HG03066 (cell line): Measurements from ENCODE around the gene SMIM7.

ENCODE experiments used
- ATAC-seq: cut with Tn5 transposase; IDR thresholded peaks from one replicate; pipeline ENCODE4 v1.9.1; 2021; ENCODE audit warnings: low read depth; ENCODE audit not compliant: unreplicated experiment

SMIM7 gene

GRCh38 chr19:16623576-16623975, 36.4 kb downstream of the SMIM7 start:
- ATAC-seq, result no peak

- no peak for ATAC-seq
These were observed 36.9 kb downstream of the SMIM7 start for GRCh38 chr19:16623066-16623465.

GRCh38 chr19:16621165-16621800, 38.7 kb downstream of the SMIM7 start:
- ATAC-seq, result no peak

- no peak for ATAC-seq
These were observed 39.4 kb downstream of the SMIM7 start for GRCh38 chr19:16620584-16620983.

- no peak for ATAC-seq
These were observed 39.9 kb downstream of the SMIM7 start for GRCh38 chr19:16620018-16620417.

- ATAC-seq, result no peak
These were observed 40.5 kb downstream of the SMIM7 start for GRCh38 chr19:16619457-16619856.

- no peak for ATAC-seq
These were observed 41.7 kb downstream of the SMIM7 start for GRCh38 chr19:16618248-16618647.

GRCh38 chr19:16615808-16616207, 44.1 kb downstream of the SMIM7 start:
- no peak for ATAC-seq

GRCh38 chr19:16614941-16615340, 45.0 kb downstream of the SMIM7 start:
- ATAC-seq, result no peak

GRCh38 chr19:16613841-16614240, 46.1 kb downstream of the SMIM7 start:
- ATAC-seq, result no peak

GRCh38 chr19:16612636-16613035, 47.3 kb downstream of the SMIM7 start:
- ATAC-seq, result no peak

- no peak for ATAC-seq
These were observed 48.8 kb downstream of the SMIM7 start for GRCh38 chr19:16611121-16611520.

- no peak for ATAC-seq
These were observed 50.3 kb downstream of the SMIM7 start for GRCh38 chr19:16609511-16610200.

GRCh38 chr19:16608290-16608739, 51.6 kb downstream of the SMIM7 start:
- ATAC-seq, result no peak

GRCh38 chr19:16607819-16608218, 52.1 kb downstream of the SMIM7 start:
- no peak for ATAC-seq

GRCh38 chr19:16605553-16605994, 54.4 kb downstream of the SMIM7 start:
- ATAC-seq, result no peak

- no peak for ATAC-seq
These were observed 54.8 kb downstream of the SMIM7 start for GRCh38 chr19:16605115-16605514.

GRCh38 chr19:16604615-16605014, 55.3 kb downstream of the SMIM7 start:
- no peak for ATAC-seq

GRCh38 chr19:16603090-16603489, 56.9 kb downstream of the SMIM7 start:
- no peak for ATAC-seq

GRCh38 chr19:16601378-16602052, 58.4 kb downstream of the SMIM7 start:
- ATAC-seq, result no peak

GRCh38 chr19:16600824-16601223, 59.1 kb downstream of the SMIM7 start:
- ATAC-seq, result no peak
